ENCODE measurements around the gene POTEH.
"Not testable (repeated sequence)": the region's sequence is repeated elsewhere in the genome, so short reads cannot be mapped to it uniquely, and the experiment has no call there.

DNA sequence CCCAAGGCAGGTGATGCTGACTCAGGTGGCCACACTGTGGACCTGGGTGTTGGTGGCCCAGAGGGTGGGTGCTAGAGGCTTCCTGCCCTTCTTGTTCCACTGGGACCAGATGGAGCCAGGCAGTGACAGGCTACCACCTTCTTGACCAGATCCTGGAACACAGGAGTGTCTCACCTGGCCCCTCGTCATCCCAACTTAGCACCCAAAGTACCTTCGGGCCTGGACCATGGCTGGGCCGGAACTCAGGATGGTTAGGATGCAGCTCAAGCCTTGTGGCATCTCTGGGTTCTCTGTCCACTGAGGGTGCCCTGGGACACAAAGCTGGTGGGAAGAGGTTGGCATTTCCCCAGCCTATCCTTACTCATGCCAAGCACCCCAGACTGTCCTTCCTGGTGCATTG is 2.7 kb upstream of the POTEH start:
- TF ChIP-seq, protein P1, sequence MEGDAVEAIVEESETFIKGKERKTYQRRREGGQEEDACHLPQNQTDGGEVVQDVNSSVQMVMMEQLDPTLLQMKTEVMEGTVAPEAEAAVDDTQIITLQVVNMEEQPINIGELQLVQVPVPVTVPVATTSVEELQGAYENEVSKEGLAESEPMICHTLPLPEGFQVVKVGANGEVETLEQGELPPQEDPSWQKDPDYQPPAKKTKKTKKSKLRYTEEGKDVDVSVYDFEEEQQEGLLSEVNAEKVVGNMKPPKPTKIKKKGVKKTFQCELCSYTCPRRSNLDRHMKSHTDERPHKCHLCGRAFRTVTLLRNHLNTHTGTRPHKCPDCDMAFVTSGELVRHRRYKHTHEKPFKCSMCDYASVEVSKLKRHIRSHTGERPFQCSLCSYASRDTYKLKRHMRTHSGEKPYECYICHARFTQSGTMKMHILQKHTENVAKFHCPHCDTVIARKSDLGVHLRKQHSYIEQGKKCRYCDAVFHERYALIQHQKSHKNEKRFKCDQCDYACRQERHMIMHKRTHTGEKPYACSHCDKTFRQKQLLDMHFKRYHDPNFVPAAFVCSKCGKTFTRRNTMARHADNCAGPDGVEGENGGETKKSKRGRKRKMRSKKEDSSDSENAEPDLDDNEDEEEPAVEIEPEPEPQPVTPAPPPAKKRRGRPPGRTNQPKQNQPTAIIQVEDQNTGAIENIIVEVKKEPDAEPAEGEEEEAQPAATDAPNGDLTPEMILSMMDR (conservative IDR thresholded peaks at IDR 0.05; ENCODE audit: low read depth, low read length), result not testable (repeated sequence)
- TF ChIP-seq NFE2L2 (IDR thresholded peaks at IDR 0.05; ENCODE audit: low read depth, low read length); BHLHE40 (IDR thresholded peaks at IDR 0.05; ENCODE audit: low read depth, low read length); RAD21 (IDR thresholded peaks at IDR 0.05; ENCODE audit: low read length); POLR2A (IDR thresholded peaks at IDR 0.05; ENCODE audit: low read depth, low read length); MAFK (IDR thresholded peaks at IDR 0.05; ENCODE audit: low read depth, low read length); MXI1 (IDR thresholded peaks at IDR 0.05; ENCODE audit: borderline replicate concordance, low read depth, low read length); RCOR1 (IDR thresholded peaks at IDR 0.05; ENCODE audit: insufficient replicate concordance, low read length); CEBPB (IDR thresholded peaks at IDR 0.05; ENCODE audit: low read depth, low read length); FOS (IDR thresholded peaks at IDR 0.05; ENCODE audit: low read depth, low read length); SMC3 (IDR thresholded peaks at IDR 0.05; ENCODE audit: low read depth, low read length): not testable (repeated sequence)
- TF ChIP-seq, protein P2, sequence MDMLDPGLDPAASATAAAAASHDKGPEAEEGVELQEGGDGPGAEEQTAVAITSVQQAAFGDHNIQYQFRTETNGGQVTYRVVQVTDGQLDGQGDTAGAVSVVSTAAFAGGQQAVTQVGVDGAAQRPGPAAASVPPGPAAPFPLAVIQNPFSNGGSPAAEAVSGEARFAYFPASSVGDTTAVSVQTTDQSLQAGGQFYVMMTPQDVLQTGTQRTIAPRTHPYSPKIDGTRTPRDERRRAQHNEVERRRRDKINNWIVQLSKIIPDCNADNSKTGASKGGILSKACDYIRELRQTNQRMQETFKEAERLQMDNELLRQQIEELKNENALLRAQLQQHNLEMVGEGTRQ (IDR thresholded peaks at IDR 0.05; ENCODE audit: low read depth, low read length), result not testable (repeated sequence)

Data from IMR-90 (cell line).